OCI-LY7 (cell line): ENCODE measurements around the gene ASIC3. TPM values are rescaled to one million over a fixed set of nuclear protein-coding genes. Genes with fewer than 3 reads are reported as not detected.

ENCODE experiments used
- BruUV-seq: library from RNA; stranded (reverse); fragments of 400-500 nt; replicated peaks from 2 replicates; lab custom pipeline; 2021; lab: Mats Ljungman, UMichigan
- CTCF ChIA-PET: fragments of 300-600 bp; sonication (Branson Sonifier 250); formaldehyde crosslinking; loops from one replicate; lab custom pipeline; 2022; ENCODE audit warnings: antibody characterized with exemption; ENCODE audit not compliant: unreplicated experiment; lab: Charles Lee
- POLR2A ChIA-PET: fragments of 300-600 bp; sonication (Branson Sonifier 250); formaldehyde crosslinking; loops from one replicate; lab custom pipeline; 2022; ENCODE audit warnings: antibody characterized with exemption; lab: Charles Lee
- DNase-seq: peaks from one replicate; pipeline ENCODE4 v3.0.0-alpha.2; 2015; ENCODE audit warnings: low spot score
- H2AFZ ChIP-seq: fragments of 200-600 bp; sonication (generic), shearing (Covaris generic); 2 replicates; pipeline ENCODE4 v1.6.1; 2014; ENCODE audit warnings: mild to moderate bottlenecking, antibody characterized with exemption, low read length, moderate library complexity
- H3K27ac ChIP-seq: fragments of 200-600 bp; sonication (generic); 2 replicates; pipeline ENCODE4 v1.5.1; 2014; ENCODE audit warnings: mixed run types, low read depth, mild to moderate bottlenecking, moderate library complexity, low read length, inconsistent platforms; ENCODE audit not compliant: poor library complexity, severe bottlenecking
- H3K36me3 ChIP-seq: fragments of 200-600 bp; sonication (generic); 2 replicates; pipeline ENCODE4 v1.6.1; 2014; ENCODE audit warnings: mild to moderate bottlenecking, antibody characterized with exemption, low read length, moderate library complexity, mixed read lengths; ENCODE audit not compliant: insufficient read depth
- H3K4me1 ChIP-seq: fragments of 200-600 bp; sonication (generic); 2 replicates; pipeline ENCODE4 v1.5.1; 2014; ENCODE audit warnings: mild to moderate bottlenecking, low read length; ENCODE audit not compliant: insufficient read depth, poor library complexity, severe bottlenecking
- H3K4me2 ChIP-seq: fragments of 200-600 bp; sonication (generic); 2 replicates; pipeline ENCODE4 v1.6.1; 2014; ENCODE audit warnings: mild to moderate bottlenecking, low read length
- H3K4me3 ChIP-seq: fragments of 200-600 bp; sonication (generic); 2 replicates; pipeline ENCODE4 v1.5.1; 2014; ENCODE audit warnings: mild to moderate bottlenecking, low read depth, low read length; ENCODE audit not compliant: poor library complexity, severe bottlenecking
- H3K79me2 ChIP-seq: fragments of 200-600 bp; sonication (generic); 2 replicates; pipeline ENCODE4 v1.6.1; 2016; ENCODE audit warnings: low read depth, mild to moderate bottlenecking, low read length, moderate library complexity, mixed read lengths; ENCODE audit not compliant: insufficient read depth
- H3K9me2 ChIP-seq: fragments of 200-600 bp; sonication (generic); 2 replicates; pipeline ENCODE4 v1.6.1; 2016; ENCODE audit warnings: mild to moderate bottlenecking, low read length, mixed read lengths; ENCODE audit not compliant: insufficient read depth
- H3K9me3 ChIP-seq: fragments of 200-600 bp; sonication (generic); 2 replicates; pipeline ENCODE4 v1.6.1; 2014; ENCODE audit warnings: mild to moderate bottlenecking, mixed run types, low read length, mixed read lengths
- H4K20me1 ChIP-seq: fragments of 200-600 bp; sonication (generic); 2 replicates; pipeline ENCODE4 v1.6.1; 2014; ENCODE audit warnings: mild to moderate bottlenecking, antibody characterized with exemption, low read length, moderate library complexity, mixed read lengths; ENCODE audit not compliant: insufficient read depth
- EZH2phosphoT487 ChIP-seq: fragments of 200-600 bp; sonication (generic); IDR thresholded peaks from 2 replicates; pipeline ENCODE4 v1.6.1; 2018; ENCODE audit warnings: low read depth, borderline replicate concordance, mild to moderate bottlenecking, mixed run types, antibody characterized with exemption, low read length, moderate library complexity, mixed read lengths
- intact Hi-C: fragments of 100-400 bp; cut with micrococcal nuclease; formaldehyde crosslinking; loops from one replicate; pipeline ENCODE4 v1.10.0; 2022; ENCODE audit not compliant: unreplicated experiment
- total RNA-seq, 2 experiments: library from RNA; depleted of rRNA in 1 of 2; stranded (reverse); fragments of >200 nt in 1 of 2; shearing (Covaris generic) in 1 of 2; gene quantifications; 2 replicates each; pipeline ENCODE4 v1.2.3, GENCODE V29; 2014 to 2022
- TF ChIP-seq, protein P1 (sequence below): fragments of 200-600 bp; sonication (generic); conservative IDR thresholded peaks from 2 replicates; pipeline ENCODE4 v1.5.1; 2014; ENCODE audit warnings: mild to moderate bottlenecking, antibody characterized with exemption, low read length, moderate library complexity, mixed read lengths

ASIC3 gene
- total RNA-seq, 2 experiments from 2014 or later = 3.3 to 14.8 TPM

DNA sequence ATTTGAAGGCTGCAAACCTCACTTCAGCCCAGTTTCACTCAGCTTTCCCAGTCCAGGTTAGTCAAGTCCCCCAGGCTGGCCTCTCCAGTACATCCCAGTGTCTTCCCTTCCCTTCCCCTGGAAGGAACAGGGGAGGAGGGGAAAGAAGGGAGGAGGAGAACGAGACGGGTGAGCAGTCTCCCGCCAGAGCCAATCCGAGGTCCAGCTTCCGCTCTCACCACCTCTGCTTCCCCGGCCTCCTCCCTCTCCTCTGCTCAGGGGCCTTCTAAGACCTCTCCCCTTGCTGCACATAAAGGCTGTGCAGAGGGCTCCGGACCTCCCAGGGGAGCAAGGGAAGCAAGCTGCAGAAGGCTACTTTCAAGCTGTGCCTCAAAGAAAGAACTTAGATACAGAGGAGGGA is 28.1 kb upstream of the ASIC3 start:
- Histone ChIP-seq H3K36me3 (no peaks in the 10 kb centered on the region), H3K9me3 (no peaks in the 10 kb centered on the region), H3K4me1 (peaks cover 10% of the 10 kb centered on the region), H4K20me1 (no peaks in the 10 kb centered on the region), H3K79me2 (no peaks in the 10 kb centered on the region), H3K4me3 (no peak overlapping the region), H3K4me2 (no peak overlapping the region), H3K27ac (no peak overlapping the region), H2AFZ (no peak overlapping the region), H3K9me2 (no peaks in the 10 kb centered on the region)
- no peak for DNase-seq
- TF ChIP-seq, protein P1, sequence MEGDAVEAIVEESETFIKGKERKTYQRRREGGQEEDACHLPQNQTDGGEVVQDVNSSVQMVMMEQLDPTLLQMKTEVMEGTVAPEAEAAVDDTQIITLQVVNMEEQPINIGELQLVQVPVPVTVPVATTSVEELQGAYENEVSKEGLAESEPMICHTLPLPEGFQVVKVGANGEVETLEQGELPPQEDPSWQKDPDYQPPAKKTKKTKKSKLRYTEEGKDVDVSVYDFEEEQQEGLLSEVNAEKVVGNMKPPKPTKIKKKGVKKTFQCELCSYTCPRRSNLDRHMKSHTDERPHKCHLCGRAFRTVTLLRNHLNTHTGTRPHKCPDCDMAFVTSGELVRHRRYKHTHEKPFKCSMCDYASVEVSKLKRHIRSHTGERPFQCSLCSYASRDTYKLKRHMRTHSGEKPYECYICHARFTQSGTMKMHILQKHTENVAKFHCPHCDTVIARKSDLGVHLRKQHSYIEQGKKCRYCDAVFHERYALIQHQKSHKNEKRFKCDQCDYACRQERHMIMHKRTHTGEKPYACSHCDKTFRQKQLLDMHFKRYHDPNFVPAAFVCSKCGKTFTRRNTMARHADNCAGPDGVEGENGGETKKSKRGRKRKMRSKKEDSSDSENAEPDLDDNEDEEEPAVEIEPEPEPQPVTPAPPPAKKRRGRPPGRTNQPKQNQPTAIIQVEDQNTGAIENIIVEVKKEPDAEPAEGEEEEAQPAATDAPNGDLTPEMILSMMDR = no peak
- no peak for TF ChIP-seq EZH2phosphoT487
- CTCF ChIA-PET = no interaction called here
- BruUV-seq = no TSS peak
- intact Hi-C loops = no loop called here
- POLR2A ChIA-PET = interaction anchor here (0.9 kb wide), 1 partner anchor 8 kb away, joined by 3 read pairs; the partner anchor contains the start of gene ABCB8

DNA sequence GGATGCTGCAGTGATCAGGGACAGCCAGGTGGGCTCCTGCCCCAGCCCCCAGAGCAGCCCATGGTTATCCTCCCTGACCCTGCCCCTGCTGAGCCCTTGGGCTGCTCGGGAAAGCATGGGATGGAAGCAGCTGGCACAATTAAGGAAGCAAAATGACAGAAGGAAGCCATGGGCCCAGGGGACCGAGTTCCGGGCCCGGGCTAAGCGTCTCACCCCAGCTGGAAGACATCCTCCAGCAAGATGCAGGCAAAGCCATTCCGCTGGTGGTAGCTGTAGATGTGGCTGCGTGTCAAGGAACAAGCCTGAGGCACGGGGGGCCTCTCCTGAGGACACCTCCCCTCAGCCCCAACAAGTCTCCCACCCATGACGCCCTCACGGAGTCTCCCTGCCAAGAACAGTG is 25.1 kb upstream of the ASIC3 start:
- no peak for DNase-seq
- Histone ChIP-seq H3K36me3 (no peaks in the 10 kb centered on the region), H2AFZ (no peak overlapping the region), H3K9me2 (no peaks in the 10 kb centered on the region), H3K4me3 (no peak overlapping the region), H3K4me2 (no peak overlapping the region), H4K20me1 (no peaks in the 10 kb centered on the region), H3K4me1 (peaks cover 14% of the 10 kb centered on the region), H3K79me2 (no peaks in the 10 kb centered on the region), H3K9me3 (no peaks in the 10 kb centered on the region), H3K27ac (no peak overlapping the region)
- no peak for TF ChIP-seq EZH2phosphoT487
- TF ChIP-seq, protein P1 = no peak
- POLR2A ChIA-PET = no interaction called here
- CTCF ChIA-PET = no interaction called here
- no TSS peak for BruUV-seq
- intact Hi-C loops = no loop called here

DNA sequence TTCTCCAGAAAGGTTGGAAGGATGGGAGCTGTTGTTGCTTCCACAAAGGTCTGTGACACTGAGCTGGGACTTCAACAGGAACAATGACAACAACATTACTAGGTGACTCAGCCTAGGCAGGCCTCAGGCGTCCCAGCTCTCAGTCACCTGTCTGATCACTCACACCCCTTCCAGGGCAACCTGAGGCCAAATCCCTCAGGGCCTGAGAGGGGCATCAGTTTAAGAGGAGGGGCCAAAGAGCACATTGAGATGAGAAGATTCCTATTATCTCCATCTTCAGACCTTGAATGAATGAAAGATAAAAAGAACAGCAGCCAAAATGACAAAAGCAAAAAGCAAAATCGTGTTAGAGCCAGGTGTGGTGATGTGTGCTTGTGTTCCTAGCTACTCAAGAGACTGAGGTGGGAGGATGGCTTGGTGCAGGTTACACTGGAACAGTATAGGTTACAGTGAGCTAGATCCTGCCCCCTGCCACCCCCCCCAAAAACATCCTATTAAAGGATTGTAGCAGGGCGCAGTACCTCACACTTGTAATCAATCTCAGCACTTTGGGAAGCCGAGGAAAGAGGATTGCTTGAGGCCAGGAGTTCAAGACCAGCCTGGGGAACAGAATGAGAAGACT is 23.8 kb upstream of the ASIC3 start, which contains the start of gene ATG9B:
Gene ATG9B, minus strand, starts transcription at position 60 of the 622 bp plus-strand sequence. CDS start 71 bp downstream, outside the sequence.
- ChIA-PET CTCF (interaction anchor here (0.6 kb wide), 1 partner anchor 248 kb away, joined by 4 read pairs; no protein-coding TSS in a partner anchor), POLR2A (interaction anchor here (0.7 kb wide), 1 partner anchor 163 kb away, joined by 3 read pairs; no protein-coding TSS in a partner anchor)
- TF ChIP-seq, protein P1 = no peak
- TF ChIP-seq EZH2phosphoT487 = no peak
- BruUV-seq = no TSS peak
- Histone ChIP-seq H3K36me3 (no peaks in the 10 kb centered on the region), H3K4me1 (peaks cover 18% of the 10 kb centered on the region), H3K9me2 (no peaks in the 10 kb centered on the region), H3K9me3 (no peaks in the 10 kb centered on the region), H3K4me2 (no peak within 1 kb of the TSS), H3K27ac (no peak within 1 kb of the TSS), H3K4me3 (no peak within 1 kb of the TSS), H4K20me1 (0 out of 2 replicates have a peak, but pooled peaks cover 3% of the 10 kb centered on the region), H2AFZ (no peak within 1 kb of the TSS), H3K79me2 (peaks cover 9% of the 10 kb centered on the region; the same call in 1 of the 2 replicates)
- no peak for DNase-seq
- intact Hi-C loops = no loop called here
